ENCODE results near the gene NID1. TPM values are rescaled to one million over a fixed set of nuclear protein-coding genes. Genes with fewer than 3 reads are reported as not detected.

NID1 gene
- total and polyA plus RNA-seq, 2 donors (not counting 3 experiments of a cell fraction or from before 2014, with no cell fraction given), result 87.0 to 109 TPM

DNA sequence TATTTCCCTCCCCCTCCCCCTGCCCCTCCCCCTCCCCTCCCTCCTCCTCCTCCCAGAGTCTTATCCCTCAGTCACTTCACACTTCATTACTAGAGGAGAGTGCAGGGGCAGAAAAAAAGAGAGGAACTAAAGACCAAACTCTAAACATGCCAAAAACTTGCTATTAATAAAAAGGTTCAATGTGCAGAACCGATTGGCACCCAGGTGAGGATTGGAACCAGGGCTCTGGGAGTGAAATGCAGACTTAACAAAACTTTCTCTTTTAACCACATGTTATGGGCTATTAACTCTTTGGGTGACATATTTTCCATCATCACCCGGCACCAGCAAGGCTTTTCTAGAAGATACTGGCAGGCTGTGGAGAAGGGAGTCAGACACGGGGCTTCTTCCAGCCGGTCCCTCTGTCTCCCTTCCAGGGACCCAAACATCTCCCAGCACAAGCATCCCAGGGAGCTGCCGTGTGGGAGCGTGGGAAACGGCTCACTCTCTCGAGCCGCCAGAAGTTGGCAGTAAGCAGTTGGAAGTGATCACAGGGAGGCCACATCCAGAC is 13.6 kb downstream of the NID1 start:
- no peak for FAIRE-seq
- ChIA-PET CTCF (no interaction called here), POLR2A (no interaction called here)
- no peaks in the 10 kb centered on the region for H3K9me3 ChIP-seq (replicated peaks; ENCODE audit: control insufficient read depth, insufficient read depth, low read length)
- H3K4me1 ChIP-seq (ENCODE audit: control insufficient read depth, extremely low read depth, insufficient read depth, low read length), result no peaks in the 10 kb centered on the region
- DNase-seq (ENCODE audit: low read depth, low spot score), result no peak
- no peak overlapping the region for H3K4me2 ChIP-seq (ENCODE audit: insufficient read depth, low read length)
- no peaks in the 10 kb centered on the region for H3K79me2 ChIP-seq (ENCODE audit: control insufficient read depth, insufficient read depth, low read length)
- H3K9me1 ChIP-seq (replicated peaks; ENCODE audit: control insufficient read depth, extremely low read depth, insufficient read depth, low read length), result no peaks in the 10 kb centered on the region
- intact Hi-C loops (cut with micrococcal nuclease) (no loop called here), dilution Hi-C loops (cut with MboI; ENCODE audit: extremely low pct_ligation_motif_present, low sequenced_read_pairs) (no loop called here)
- no peaks in the 10 kb centered on the region for H4K20me1 ChIP-seq (replicated peaks; ENCODE audit: control insufficient read depth, extremely low read depth, insufficient read depth, low read length)
- H3K9ac ChIP-seq (replicated peaks; ENCODE audit: extremely low read depth, insufficient read depth, low read length), result no peak overlapping the region
- TF ChIP-seq EZH2 (IDR thresholded peaks at IDR 0.05; ENCODE audit: borderline replicate concordance, low read depth, low read length, severe bottlenecking) (no peak), MYC (IDR thresholded peaks at IDR 0.05; ENCODE audit: low read depth, low read length) (no peak), JUN (IDR thresholded peaks at IDR 0.05; ENCODE audit: borderline replicate concordance, insufficient read depth, insufficient read length, low read depth) (no peak), GATA2 (IDR thresholded peaks at IDR 0.05; ENCODE audit: insufficient read depth, insufficient read length, low read depth, low read length) (no peak), POLR2A (IDR thresholded peaks at IDR 0.05; ENCODE audit: low read depth, low read length) (no peak), FOS (IDR thresholded peaks at IDR 0.05; ENCODE audit: borderline replicate concordance, insufficient read depth, low read length) (no peak), MAX (IDR thresholded peaks at IDR 0.05; ENCODE audit: insufficient read depth, insufficient read length) (no peak), POLR2AphosphoS5 (IDR thresholded peaks at IDR 0.05; ENCODE audit: insufficient read depth, low read depth, low read length) (no peak)
- TF ChIP-seq, protein P1, sequence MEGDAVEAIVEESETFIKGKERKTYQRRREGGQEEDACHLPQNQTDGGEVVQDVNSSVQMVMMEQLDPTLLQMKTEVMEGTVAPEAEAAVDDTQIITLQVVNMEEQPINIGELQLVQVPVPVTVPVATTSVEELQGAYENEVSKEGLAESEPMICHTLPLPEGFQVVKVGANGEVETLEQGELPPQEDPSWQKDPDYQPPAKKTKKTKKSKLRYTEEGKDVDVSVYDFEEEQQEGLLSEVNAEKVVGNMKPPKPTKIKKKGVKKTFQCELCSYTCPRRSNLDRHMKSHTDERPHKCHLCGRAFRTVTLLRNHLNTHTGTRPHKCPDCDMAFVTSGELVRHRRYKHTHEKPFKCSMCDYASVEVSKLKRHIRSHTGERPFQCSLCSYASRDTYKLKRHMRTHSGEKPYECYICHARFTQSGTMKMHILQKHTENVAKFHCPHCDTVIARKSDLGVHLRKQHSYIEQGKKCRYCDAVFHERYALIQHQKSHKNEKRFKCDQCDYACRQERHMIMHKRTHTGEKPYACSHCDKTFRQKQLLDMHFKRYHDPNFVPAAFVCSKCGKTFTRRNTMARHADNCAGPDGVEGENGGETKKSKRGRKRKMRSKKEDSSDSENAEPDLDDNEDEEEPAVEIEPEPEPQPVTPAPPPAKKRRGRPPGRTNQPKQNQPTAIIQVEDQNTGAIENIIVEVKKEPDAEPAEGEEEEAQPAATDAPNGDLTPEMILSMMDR (IDR thresholded peaks at IDR 0.05; ENCODE audit: extremely low read depth in 1 of 2, insufficient read depth in 1 of 2, low read depth in 1 of 2, low read length in 2 of 2), result no peak
- no peak overlapping the region for H3K4me3 ChIP-seq (replicated peaks in 1 of 3; ENCODE audit: insufficient read depth in 1 of 3, low read depth in 1 of 3, low read length in 3 of 3)
- no peaks in the 10 kb centered on the region for H3K27me3 ChIP-seq (ENCODE audit: control insufficient read depth in 2 of 2, insufficient read depth in 2 of 2, low read length in 2 of 2)
- H3K36me3 ChIP-seq (ENCODE audit: control insufficient read depth in 2 of 2, extremely low read depth in 1 of 2, insufficient read depth in 2 of 2, low read length in 2 of 2), result peaks cover 0 to 5% of the 10 kb centered on the region in 2 experiments
- no peak overlapping the region for H3K27ac ChIP-seq (ENCODE audit: insufficient read depth, low read depth, low read length)
- BruUV-seq (replicated peaks), result no TSS peak
- H2AFZ ChIP-seq (ENCODE audit: low read depth, low read length), result no peak overlapping the region

Measured in endothelial cell of umbilical vein (primary cell).